HepG2 (cell line): ENCODE measurements around the gene SIAH1. TPM values are rescaled to one million over a fixed set of nuclear protein-coding genes. Genes with fewer than 3 reads are reported as not detected.

Source experiments
- AKNA ChIP-seq: sonication (generic); formaldehyde crosslinking; IDR thresholded peaks from 2 replicates; pipeline ENCODE4 v1.4.0; 2020; ENCODE audit warnings: missing genetic modification reagents, borderline replicate concordance
- ATM ChIP-seq: fragments of 450-650 bp; IDR thresholded peaks from 2 replicates; pipeline ENCODE4 v1.7.1; 2017; ENCODE audit warnings: mild to moderate bottlenecking, borderline replicate concordance
- CBFB ChIP-seq: sonication (generic); formaldehyde crosslinking; IDR thresholded peaks from 2 replicates; pipeline ENCODE4 v1.4.0; 2020; ENCODE audit warnings: missing genetic modification reagents
- CERS6 ChIP-seq: sonication (generic); formaldehyde crosslinking; IDR thresholded peaks from 2 replicates; pipeline ENCODE4 v1.5.0; 2020; ENCODE audit warnings: missing genetic modification reagents
- EZH2 ChIP-seq: conservative IDR thresholded peaks from 2 replicates; pipeline ENCODE4 v1.6.1; 2012; ENCODE audit warnings: mild to moderate bottlenecking, low read depth, low read length, moderate library complexity
- HNF4A ChIP-seq: sonication (generic); formaldehyde crosslinking; IDR thresholded peaks from 2 replicates; pipeline ENCODE4 v1.4.0; 2020; ENCODE audit warnings: missing genetic modification reagents
- HOXD1 ChIP-seq: sonication (generic); formaldehyde crosslinking; IDR thresholded peaks from 2 replicates; pipeline ENCODE4 v1.5.0; 2020; ENCODE audit warnings: missing genetic modification reagents
- IRF2 ChIP-seq: IDR thresholded peaks from 2 replicates; pipeline ENCODE4 v1.6.1; 2018; ENCODE audit warnings: missing genetic modification reagents, missing compliant biosample characterization
- MAZ ChIP-seq, 2 experiments: sonication (generic) in 1 of 2; formaldehyde crosslinking in 1 of 2; IDR thresholded peaks; 2 replicates each; pipeline versions ENCODE4 v1.5.0 to v1.6.1; 2012 to 2020; ENCODE audit warnings: low read depth in 2 of 2, mild to moderate bottlenecking in 2 of 2, borderline replicate concordance in 1 of 2, improper control_type of control experiment in 1 of 2, low read length in 1 of 2, missing genetic modification reagents in 1 of 2, moderate library complexity in 1 of 2
- MED13 ChIP-seq: sonication (generic); formaldehyde crosslinking; IDR thresholded peaks from 2 replicates; pipeline ENCODE4 v1.5.0; 2020; ENCODE audit warnings: missing genetic modification reagents
- NFE2 ChIP-seq: sonication (generic); formaldehyde crosslinking; IDR thresholded peaks from 2 replicates; pipeline ENCODE4 v1.4.0; 2020; ENCODE audit warnings: missing genetic modification reagents
- PAF1 ChIP-seq: IDR thresholded peaks from 2 replicates; pipeline ENCODE4 v1.6.1; 2016; ENCODE audit warnings: missing genetic modification reagents, missing compliant biosample characterization
- PHF21A ChIP-seq: sonication (generic); formaldehyde crosslinking; IDR thresholded peaks from 2 replicates; pipeline ENCODE4 v1.5.0; 2020; ENCODE audit warnings: mild to moderate bottlenecking, missing genetic modification reagents
- RFXANK ChIP-seq: IDR thresholded peaks from 2 replicates; pipeline ENCODE4 v1.6.1; 2016
- ZFY ChIP-seq: sonication (generic); formaldehyde crosslinking; IDR thresholded peaks from 2 replicates; pipeline ENCODE4 v1.4.0; 2020; ENCODE audit warnings: missing genetic modification reagents
- ZNF446 ChIP-seq: sonication (generic); formaldehyde crosslinking; IDR thresholded peaks from 2 replicates; pipeline ENCODE4 v1.5.0; 2020; ENCODE audit warnings: mild to moderate bottlenecking, missing genetic modification reagents
- ZNF558 ChIP-seq: sonication (generic); formaldehyde crosslinking; IDR thresholded peaks from 2 replicates; pipeline ENCODE4 v1.9.0; 2022; ENCODE audit warnings: mild to moderate bottlenecking, missing genetic modification reagents, borderline replicate concordance
- ZNF598 ChIP-seq: sonication (generic); formaldehyde crosslinking; IDR thresholded peaks from 2 replicates; pipeline ENCODE4 v1.5.1; 2020; ENCODE audit warnings: mild to moderate bottlenecking, missing genetic modification reagents, borderline replicate concordance
- ZNF780A ChIP-seq: sonication (generic); formaldehyde crosslinking; IDR thresholded peaks from 2 replicates; pipeline ENCODE4 v1.8.0; 2022; ENCODE audit warnings: mild to moderate bottlenecking, missing genetic modification reagents, moderate library complexity
- polyA plus RNA-seq, 8 experiments: library from polyadenylated mRNA; depleted of rRNA in 3 of 8; stranded (reverse) in 7 of 8; unstranded in 1 of 8; fragments of >200 nt; fragmentation: Illumina TruSeq in 4 of 8; extraction: Trizol in 4 of 8; gene quantifications; 2 replicates each; pipeline versions ENCODE4 v1.2.1 to v1.2.3, GENCODE V29; 2011 to 2016; ENCODE audit warnings: low read depth in 4 of 8, missing spikeins in 1 of 8, mixed read lengths in 1 of 8; ENCODE audit not compliant: insufficient read depth in 1 of 8
- total RNA-seq, 5 experiments: library from RNA; depleted of rRNA; stranded (reverse); fragments of >200 nt; fragmentation: Illumina TruSeq; extraction: Trizol; gene quantifications; 2 replicates each; pipeline ENCODE4 v1.2.3, GENCODE V29; 2016; ENCODE audit warnings: low read depth in 1 of 5
- TF ChIP-seq, protein P1 (sequence below): sonication (generic); formaldehyde crosslinking; IDR thresholded peaks from 2 replicates; pipeline ENCODE4 v1.8.0; 2022; ENCODE audit warnings: missing genetic modification reagents, mild to moderate bottlenecking, inconsistent platforms, borderline replicate concordance

The SIAH1 gene
- total and polyA plus RNA-seq, 2 of the 13 experiments (the other 11 are each of a cell fraction or from before 2014, with no cell fraction given), result 16.0 to 28.6 TPM

DNA sequence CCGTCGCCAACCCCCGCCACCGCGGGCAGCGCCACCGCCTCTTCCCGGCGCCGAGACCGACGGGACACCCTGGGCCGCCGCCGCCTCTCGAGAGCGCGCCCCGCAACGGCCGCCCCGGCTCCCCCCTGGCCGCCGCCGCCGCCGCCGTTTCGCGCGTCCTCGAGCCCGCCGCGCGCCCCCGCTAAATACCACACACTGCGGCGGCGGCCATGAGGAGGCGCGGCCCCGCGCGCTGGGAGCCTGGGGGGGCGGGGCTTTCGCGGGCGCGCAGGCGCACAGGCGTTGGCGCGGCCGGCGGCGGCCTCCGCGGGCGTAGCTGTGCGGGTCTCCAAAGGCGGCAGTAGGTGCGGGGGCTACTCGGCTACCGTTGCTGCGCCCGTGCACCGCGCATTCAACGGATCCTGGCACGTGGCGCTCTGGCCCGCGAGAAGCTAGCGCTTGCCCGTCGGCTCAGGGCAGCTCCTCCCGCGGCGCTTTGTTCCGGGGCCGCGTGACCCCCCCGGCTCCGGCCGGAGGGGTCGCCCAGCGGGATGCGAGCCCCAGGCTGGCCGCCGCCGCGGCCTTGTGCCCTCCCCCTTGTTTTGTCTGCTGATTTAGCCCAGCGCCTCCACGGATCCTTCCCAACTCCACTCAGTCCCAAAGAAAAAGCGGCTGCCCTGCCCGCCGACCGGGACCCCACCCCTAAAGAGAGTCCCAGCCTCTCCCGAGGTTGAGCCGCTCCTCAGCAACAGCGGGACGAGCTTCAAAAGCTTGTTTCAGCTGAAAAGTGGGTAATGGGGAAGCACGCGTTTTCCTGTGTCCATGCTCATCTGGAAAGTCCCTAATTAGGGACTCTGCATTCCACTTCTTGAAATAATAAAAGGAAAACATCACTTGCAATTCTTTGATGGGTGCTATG is at the start of gene SIAH1 (continued):
- TF ChIP-seq AKNA (CRISPR knock-in tag) (no peak), HNF4A (CRISPR knock-in tag) (no peak), PHF21A (CRISPR knock-in tag) (peak; percentile 41; the same call in 1 of the 2 replicates), ZFY (CRISPR knock-in tag) (peak; percentile 92), MED13 (CRISPR knock-in tag) (no peak), MAZ (IDR thresholded peaks at IDR 0.05; ENCODE audit: borderline replicate concordance, low read depth, low read length) (0 out of 2 replicates have a peak, but pooled peaks have one; percentile 28), MAZ (CRISPR knock-in tag; IDR thresholded peaks at IDR 0.05; ENCODE audit: low read depth) (peak; percentile 93), RFXANK (no peak), HOXD1 (CRISPR knock-in tag) (no peak), ZNF446 (peak; percentile 93; the same call in 1 of the 2 replicates), PAF1 (CRISPR knock-in tag) (0 out of 2 replicates have a peak, but pooled peaks have one; percentile 20), EZH2 (no peak), ZNF598 (CRISPR knock-in tag) (peak; percentile 51; the same call in 1 of the 2 replicates), ATM (no peak), ZNF780A (no peak), ZNF558 (CRISPR knock-in tag) (peak; percentile 80; the same call in 1 of the 2 replicates), CERS6 (CRISPR knock-in tag) (peak; percentile 61; the same call in 1 of the 2 replicates), NFE2 (CRISPR knock-in tag) (no peak), CBFB (CRISPR knock-in tag) (no peak), IRF2 (peak; percentile 16; the same call in 1 of the 2 replicates)
- TF ChIP-seq, protein P1, sequence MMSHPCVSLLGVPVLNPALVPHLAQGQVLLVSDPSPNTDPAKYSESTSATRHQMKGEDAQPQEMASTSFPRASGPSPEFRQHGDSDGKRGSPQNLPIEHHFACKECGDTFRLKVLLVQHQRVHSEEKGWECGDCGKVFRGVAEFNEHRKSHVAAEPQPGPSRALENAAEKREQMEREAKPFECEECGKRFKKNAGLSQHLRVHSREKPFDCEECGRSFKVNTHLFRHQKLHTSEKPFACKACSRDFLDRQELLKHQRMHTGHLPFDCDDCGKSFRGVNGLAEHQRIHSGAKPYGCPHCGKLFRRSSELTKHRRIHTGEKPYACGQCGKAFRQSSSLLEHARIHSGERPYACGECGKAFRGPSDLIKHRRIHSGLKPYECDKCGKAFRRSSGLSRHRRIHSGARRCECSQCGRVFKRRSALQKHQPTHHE (CRISPR knock-in tag), result no peak
